Measurements from ENCODE around the gene C1orf52.
A peak's percentile ranks its signal among the peaks of the same experiment; 100 is the strongest.

The C1orf52 gene

GRCh38 chr1:85243372-85243771 lies 16.1 kb downstream of the C1orf52 start:
- intact Hi-C loops (cut with DNase I; ENCODE audit: low total_unique reads) = no loop called here
- Histone ChIP-seq H3K4me3 (no peak overlapping the region), H3K9me3 (no peaks in the 10 kb centered on the region), H3K36me3 (no peaks in the 10 kb centered on the region), H3K4me1 (peaks cover 0 to 35% (median 20%) of the 10 kb centered on the region in 4 donors), H3K27ac (no peak overlapping the region), H3K27me3 (no peaks in the 10 kb centered on the region)
- TF ChIP-seq CTCF (IDR thresholded peaks at IDR 0.05) = no peak
- DNase-seq = no peak

DNA sequence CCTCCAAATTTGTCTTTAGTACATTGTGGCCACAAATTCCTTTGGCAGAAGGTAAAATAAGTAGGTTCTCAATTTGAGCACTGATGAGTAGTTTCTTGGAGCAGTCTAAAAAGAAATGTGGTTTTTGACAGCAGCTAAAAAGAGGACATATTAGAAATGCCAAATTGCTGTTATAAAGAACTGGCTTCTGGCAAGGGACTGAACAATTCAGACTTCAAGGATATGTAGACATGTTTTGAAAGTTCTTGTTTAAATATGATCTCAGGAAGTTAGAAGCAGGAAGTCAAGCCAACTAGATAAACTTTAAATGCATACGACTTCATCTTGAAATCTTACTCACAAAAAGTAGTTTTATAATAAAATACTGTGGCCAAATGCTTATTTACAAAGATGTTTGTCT lies 18.8 kb downstream of the C1orf52 start:
- H3K27me3 ChIP-seq = no peaks in the 10 kb centered on the region
- peak overlapping the region; percentile 29 to 42 for H3K27ac ChIP-seq

DNA sequence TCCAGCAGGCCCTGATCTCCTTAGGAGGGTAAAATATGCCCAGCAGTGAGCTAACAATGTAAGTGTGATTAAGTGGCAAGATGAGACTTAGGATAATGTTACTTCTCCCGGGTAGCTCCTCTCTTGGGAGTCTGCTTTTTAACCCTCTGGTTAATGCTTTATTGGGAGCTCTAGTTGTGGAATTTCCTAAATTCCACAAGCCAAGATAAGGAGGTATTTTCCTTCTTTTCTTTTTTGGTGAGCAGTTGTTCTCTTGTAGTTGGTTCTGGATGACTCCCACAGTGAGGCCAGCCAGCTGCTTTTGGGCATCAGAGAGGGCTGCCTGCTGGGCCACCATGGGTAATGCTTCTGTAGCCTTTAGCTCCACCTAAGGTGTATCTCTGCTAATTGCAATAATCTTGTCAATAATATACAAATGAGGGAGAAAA lies 19.3 kb downstream of the C1orf52 start:
- Histone ChIP-seq H3K9me3 (no peaks in the 10 kb centered on the region), H3K4me1 (peaks cover 0 to 35% (median 20%) of the 10 kb centered on the region in 4 donors), H3K27me3 (no peaks in the 10 kb centered on the region), H3K36me3 (no peaks in the 10 kb centered on the region), H3K4me3 (no peak overlapping the region), H3K27ac (peak overlapping the region; percentile 29 to 42)
- intact Hi-C loops (cut with DNase I; ENCODE audit: low total_unique reads) = no loop called here
- DNase-seq = no peak
- peak; percentile 4 to 15 for TF ChIP-seq CTCF (IDR thresholded peaks at IDR 0.05)

More for the DNA sequence above, 18.8 kb downstream of the C1orf52 start:
- DNase-seq = no peak
- TF ChIP-seq CTCF (IDR thresholded peaks at IDR 0.05) = no peak
- Histone ChIP-seq H3K4me1 (peaks cover 0 to 35% (median 20%) of the 10 kb centered on the region in 4 donors), H3K36me3 (no peaks in the 10 kb centered on the region), H3K4me3 (no peak overlapping the region), H3K9me3 (no peaks in the 10 kb centered on the region)
- intact Hi-C loops (cut with DNase I; ENCODE audit: low total_unique reads) = no loop called here

GRCh38 chr1:85237613-85238012 lies 21.8 kb downstream of the C1orf52 start:
- intact Hi-C loops (cut with DNase I; ENCODE audit: low total_unique reads) = no loop called here

GRCh38 chr1:85230305-85230977 lies 29.0 kb downstream of the C1orf52 start:
- no peaks in the 10 kb centered on the region for H3K36me3 ChIP-seq
- no peak overlapping the region for H3K4me3 ChIP-seq
- intact Hi-C loops (cut with DNase I; ENCODE audit: low total_unique reads) = no loop called here
- no peaks in the 10 kb centered on the region for H3K9me3 ChIP-seq
- no peaks in the 10 kb centered on the region for H3K27me3 ChIP-seq
- no peak overlapping the region for H3K27ac ChIP-seq
- TF ChIP-seq CTCF (IDR thresholded peaks at IDR 0.05) = no peak
- DNase-seq = no peak
- peaks cover 0 to 7% (median 2%) of the 10 kb centered on the region in 4 donors for H3K4me1 ChIP-seq

More at GRCh38 chr1:85237613-85238012, 21.8 kb downstream of the C1orf52 start:
- Histone ChIP-seq H3K36me3 (no peaks in the 10 kb centered on the region), H3K4me3 (no peak overlapping the region), H3K27ac (no peak overlapping the region), H3K9me3 (no peaks in the 10 kb centered on the region), H3K27me3 (no peaks in the 10 kb centered on the region), H3K4me1 (peaks cover 0 to 15% (median 8%) of the 10 kb centered on the region in 4 donors)
- no peak for TF ChIP-seq CTCF (IDR thresholded peaks at IDR 0.05)
- DNase-seq = no peak

All from tibial artery (tissue), 4 donors.